HG03139 (cell line): ENCODE measurements around the gene LAMA3.

Experiments
- ATAC-seq: cut with Tn5 transposase; IDR thresholded peaks from one replicate; pipeline ENCODE4 v1.9.1; 2021; ENCODE audit not compliant: unreplicated experiment

The LAMA3 gene

DNA sequence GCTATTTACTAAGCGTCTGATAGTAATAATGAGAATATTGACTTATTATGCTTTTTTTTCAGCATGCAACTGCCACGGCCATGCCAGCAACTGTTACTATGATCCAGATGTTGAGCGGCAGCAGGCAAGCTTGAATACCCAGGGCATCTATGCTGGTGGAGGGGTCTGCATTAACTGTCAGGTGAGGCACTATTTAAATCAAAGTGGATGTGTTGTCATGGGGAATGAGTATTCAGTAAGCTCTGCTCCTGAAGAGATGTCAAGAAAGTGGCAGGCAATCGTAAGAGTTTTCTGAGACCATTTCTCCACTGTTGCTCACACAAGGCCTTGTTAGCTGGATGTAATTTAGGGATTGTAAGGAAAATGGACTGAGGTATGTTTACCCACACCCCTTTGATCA lies 74.1 kb downstream of the LAMA3 start:
- no peak for ATAC-seq

DNA sequence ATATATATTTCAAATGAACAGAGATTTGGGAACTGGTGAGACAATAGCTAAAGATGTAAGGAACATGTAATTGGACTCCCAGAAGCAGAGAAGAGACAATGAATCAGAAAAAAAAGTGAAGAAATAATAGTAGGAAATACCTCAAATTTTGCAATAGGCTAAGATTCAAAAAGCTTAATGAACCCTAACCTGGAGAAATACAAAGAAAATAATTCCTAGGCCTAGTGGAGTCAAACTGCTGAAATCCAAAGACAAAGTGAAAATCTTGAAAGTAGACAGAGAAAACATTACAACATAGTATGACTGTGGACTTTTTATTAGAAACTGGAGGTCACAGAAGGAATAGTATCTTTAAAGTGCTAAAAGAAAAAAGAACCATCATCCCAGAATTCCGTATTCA lies 76.7 kb downstream of the LAMA3 start:
- no peak for ATAC-seq

DNA sequence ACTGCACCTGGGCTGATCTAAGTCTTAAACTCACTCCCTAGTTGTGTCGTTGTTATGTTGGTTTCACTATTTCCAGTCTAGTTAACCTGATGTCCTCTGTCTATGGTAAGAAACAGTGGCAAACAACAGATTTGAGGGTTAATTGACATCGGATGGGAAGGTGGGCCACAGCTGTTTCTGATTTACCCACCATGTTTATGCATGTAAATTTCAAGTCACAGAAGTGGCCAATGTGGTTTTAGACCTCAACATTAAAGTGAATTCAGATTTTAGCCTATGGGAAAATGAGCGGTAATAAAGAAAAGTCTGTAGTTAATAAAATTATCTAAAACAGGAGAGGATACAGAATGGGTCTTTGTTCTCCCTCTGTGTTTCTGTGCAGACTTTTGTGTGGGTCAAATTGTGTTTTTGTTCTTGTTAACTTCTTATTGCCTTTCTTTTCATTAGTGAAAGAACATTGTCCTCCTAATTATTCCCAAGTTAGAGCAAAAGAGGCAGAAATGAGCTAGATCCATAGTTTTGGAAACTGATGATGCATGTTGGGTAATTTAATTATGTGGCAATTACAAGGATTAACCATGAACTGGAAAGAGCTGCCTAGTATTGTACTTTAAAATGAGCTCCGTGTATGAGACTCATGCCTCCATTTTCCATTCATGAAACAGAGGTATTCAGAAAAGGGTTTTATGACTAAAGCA lies 83.2 kb downstream of the LAMA3 start:
- no peak for ATAC-seq

GRCh38 chr18:23776306-23776705 lies 87.1 kb downstream of the LAMA3 start:
- ATAC-seq: no peak

DNA sequence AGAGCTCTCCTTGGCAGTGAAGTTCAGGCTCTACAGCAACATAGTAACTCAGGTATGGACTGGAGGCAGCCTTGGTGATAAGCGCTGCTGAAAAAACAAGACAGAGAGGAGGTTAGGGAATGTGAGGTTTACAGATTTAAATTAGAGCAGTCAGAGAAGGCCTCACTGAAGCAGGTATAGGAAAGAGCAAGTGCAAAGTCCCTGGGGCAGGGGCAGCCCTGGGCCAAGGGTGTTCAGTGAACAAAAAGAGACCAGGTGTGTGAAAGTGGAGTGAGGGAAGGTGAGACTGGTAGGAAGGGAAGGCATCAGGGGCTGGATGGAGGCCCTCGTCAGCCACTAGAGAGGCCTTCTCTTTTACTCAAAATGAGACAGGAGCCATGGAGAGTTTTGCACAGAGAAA lies 89.6 kb downstream of the LAMA3 start:
- ATAC-seq: no peak

DNA sequence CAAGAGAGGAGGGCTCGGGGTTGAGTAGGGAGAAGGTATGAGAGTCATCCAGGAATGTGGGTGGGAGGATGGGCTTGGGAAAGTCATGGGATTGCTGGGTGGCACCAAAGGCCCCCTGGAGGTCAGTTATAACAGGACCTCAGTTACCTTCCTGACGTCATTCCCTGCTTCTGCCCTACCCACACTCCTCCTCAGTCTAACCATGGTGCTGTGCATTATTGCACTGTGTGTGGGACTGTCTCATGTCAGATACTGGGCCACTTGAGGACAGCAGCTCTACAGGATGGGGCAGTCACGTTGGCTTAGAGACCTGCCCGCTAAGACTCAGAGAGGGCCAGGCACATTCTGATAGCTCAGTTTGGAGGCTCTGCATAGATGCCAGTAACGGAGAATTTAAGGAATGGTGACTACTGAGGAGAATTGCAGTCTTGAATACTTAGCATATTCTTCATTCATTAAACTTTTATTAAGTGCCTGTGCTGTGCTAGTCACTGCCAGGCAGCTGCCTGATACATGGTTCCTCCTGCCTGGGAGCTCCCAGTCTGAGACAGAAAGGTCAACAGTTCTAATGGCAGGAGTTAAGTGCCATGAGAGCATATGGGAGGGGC lies 90.5 kb downstream of the LAMA3 start:
- no peak for ATAC-seq

GRCh38 chr18:23784832-23785245 lies 95.6 kb downstream of the LAMA3 start:
- ATAC-seq: no peak

DNA sequence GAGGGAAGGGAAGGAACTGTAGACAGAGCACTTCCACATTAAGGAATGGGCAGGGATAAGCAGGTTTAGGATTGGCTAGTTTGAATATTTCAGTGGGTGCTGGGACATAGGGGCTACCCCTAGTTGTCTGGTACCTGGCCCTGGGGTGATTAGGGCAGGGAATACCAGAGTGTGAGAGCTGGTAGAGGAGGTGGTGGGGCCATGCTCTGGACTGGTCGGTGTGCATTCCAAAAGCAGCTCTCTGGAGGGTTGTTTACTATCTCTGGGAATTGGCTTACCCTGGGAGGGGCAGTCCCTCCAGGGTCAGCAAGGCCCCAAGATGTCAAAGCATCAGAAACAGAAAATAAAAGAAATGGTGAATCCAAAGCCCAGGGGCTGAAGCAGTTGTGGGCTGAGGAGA lies 103.8 kb downstream of the LAMA3 start:
- ATAC-seq: no peak

- ATAC-seq: no peak
Measured at GRCh38 chr18:23793985-23794867, 105.0 kb downstream of the LAMA3 start.

GRCh38 chr18:23798249-23798648 lies 109.0 kb downstream of the LAMA3 start:
- no peak for ATAC-seq

GRCh38 chr18:23798824-23799223 lies 109.6 kb downstream of the LAMA3 start:
- ATAC-seq: no peak

GRCh38 chr18:23799540-23799939 lies 110.3 kb downstream of the LAMA3 start:
- ATAC-seq: no peak

GRCh38 chr18:23800902-23801301 lies 111.6 kb downstream of the LAMA3 start:
- ATAC-seq: no peak

DNA sequence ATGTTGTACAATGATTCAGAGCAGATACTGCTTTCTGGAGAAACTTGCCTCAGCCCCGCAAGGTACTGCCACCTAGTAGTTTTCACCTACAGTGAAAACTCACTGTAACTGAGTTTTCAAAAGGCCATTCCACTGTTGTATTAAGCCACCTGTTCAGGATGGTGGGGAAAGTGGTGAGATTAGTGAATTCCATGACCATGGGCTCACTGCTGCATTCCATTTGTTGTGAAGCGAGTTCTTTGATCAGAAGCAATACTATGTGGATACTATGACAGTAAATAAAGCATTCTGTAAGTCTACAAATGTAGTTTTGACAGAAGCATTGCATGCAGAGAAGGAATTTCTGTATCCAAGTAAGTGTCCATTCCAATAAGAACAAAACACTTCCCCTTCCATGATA lies 113.6 kb downstream of the LAMA3 start:
- ATAC-seq: no peak

GRCh38 chr18:23803755-23804154 lies 114.5 kb downstream of the LAMA3 start:
- no peak for ATAC-seq

- ATAC-seq: no peak
Measured at GRCh38 chr18:23805898-23806297, 116.6 kb downstream of the LAMA3 start.

- ATAC-seq: no peak
Measured at GRCh38 chr18:23809415-23809814, 120.2 kb downstream of the LAMA3 start.

GRCh38 chr18:23810396-23810795 lies 121.1 kb downstream of the LAMA3 start:
- ATAC-seq: no peak

DNA sequence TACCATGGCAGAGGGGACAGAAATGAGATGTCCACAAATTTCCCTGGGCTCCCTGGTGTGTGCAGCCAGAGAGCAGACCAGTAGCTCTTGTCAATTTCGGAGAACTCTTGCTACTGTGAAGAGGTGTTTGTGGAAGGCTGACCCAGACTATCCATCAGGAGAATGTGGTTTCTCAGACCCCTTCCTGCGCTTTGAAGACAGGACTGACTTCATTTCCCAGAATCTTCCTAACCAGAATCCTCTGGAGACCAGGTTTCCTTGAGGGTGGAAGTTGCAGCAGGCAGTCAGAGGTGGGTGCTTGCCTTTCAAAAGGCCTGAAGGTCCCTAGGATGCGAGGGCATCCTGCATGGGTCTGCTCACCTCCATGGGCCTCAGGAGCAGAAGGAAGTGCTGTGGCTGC lies 121.9 kb downstream of the LAMA3 start:
- no peak for ATAC-seq

DNA sequence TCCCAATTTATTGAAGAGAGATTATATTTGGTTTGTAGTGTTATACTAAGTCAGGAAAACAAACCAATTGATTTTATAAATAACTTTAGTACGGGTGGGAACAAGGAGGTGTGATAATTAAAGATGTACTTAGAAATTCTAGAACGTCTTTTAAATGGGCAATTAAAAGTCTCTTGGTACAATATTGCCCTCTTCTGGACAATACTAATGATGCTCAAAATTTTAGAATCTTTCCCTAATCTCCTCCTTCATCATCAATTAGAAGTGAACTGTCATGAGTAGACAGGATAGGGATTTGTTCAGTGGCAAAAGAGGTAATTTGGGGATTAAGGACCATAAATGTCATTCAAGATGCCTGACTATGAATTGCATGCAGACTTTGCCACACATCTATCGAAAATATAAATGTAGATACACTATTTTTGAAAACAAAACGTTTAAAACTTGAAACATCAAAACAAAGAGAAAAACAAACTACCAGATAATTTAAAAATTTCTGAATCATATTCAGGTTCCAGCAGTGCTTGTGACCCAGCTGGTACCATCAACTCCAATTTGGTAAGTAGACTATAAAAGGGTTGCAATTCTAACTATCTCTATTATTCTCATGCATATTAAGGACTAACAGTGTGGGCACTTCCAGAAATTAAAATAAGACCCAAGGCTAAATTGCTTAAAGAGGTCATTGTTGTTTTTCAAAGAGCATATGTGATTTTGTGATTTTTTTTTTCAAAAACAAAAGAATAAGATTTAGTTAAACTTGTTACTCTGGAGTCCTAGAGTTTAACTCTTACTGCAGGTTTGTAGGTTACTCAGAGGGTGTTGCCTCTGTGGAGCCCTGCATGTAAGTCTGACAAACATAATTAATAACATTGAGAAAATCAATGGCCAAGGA lies 123.5 kb downstream of the LAMA3 start:
- no peak for ATAC-seq
